ENCODE results near the gene CETP. TPM values are rescaled to one million over a fixed set of nuclear protein-coding genes. Genes with fewer than 3 reads are reported as not detected.

CETP gene
- total and polyA plus RNA-seq, 2 of the 13 experiments (the other 11 are each of a cell fraction or from before 2014, with no cell fraction given) = 0.31 to 9.8 TPM

GRCh38 chr16:56919099-56919800, 42.5 kb upstream of the CETP start (continued):
- TF ChIP-seq ZNF292 (CRISPR knock-in tag; IDR thresholded peaks at IDR 0.05; ENCODE audit: borderline replicate concordance, low read depth) = peak; percentile 95
- TF ChIP-seq ZSCAN5A (CRISPR knock-in tag; IDR thresholded peaks at IDR 0.05; ENCODE audit: borderline replicate concordance) = peak; percentile 55; the same call in 1 of the 2 replicates
- no peak for TF ChIP-seq TRAFD1 (CRISPR knock-in tag; IDR thresholded peaks at IDR 0.05; ENCODE audit: borderline replicate concordance)
- no peak for TF ChIP-seq ZNF784 (CRISPR knock-in tag; IDR thresholded peaks at IDR 0.05; ENCODE audit: borderline replicate concordance)
- peak; percentile 99 for TF ChIP-seq ZNF644 (CRISPR knock-in tag; IDR thresholded peaks at IDR 0.05; ENCODE audit: low read depth)
- no peak for TF ChIP-seq HDAC6 (IDR thresholded peaks at IDR 0.05; ENCODE audit: low read depth, low read length)
- TF ChIP-seq SMARCC2 (IDR thresholded peaks at IDR 0.05) = no peak
- no peak; the same call in 1 of the 2 replicates for TF ChIP-seq ZNF264 (CRISPR knock-in tag; IDR thresholded peaks at IDR 0.05)
- 0 out of 2 replicates have a peak, but pooled peaks have one; percentile 36 for TF ChIP-seq KDM2A (CRISPR knock-in tag; IDR thresholded peaks at IDR 0.05; ENCODE audit: borderline replicate concordance, low read depth)
- TF ChIP-seq ZNF430 (CRISPR knock-in tag; IDR thresholded peaks at IDR 0.05) = peak; percentile 70; the same call in 1 of the 2 replicates
- TF ChIP-seq MATR3 (CRISPR knock-in tag; IDR thresholded peaks at IDR 0.05) = no peak
- 0 out of 2 replicates have a peak, but pooled peaks have one; percentile 53 for TF ChIP-seq ZNF616 (CRISPR knock-in tag; IDR thresholded peaks at IDR 0.05; ENCODE audit: low read depth)
- no peak for TF ChIP-seq CREB3 (CRISPR knock-in tag; IDR thresholded peaks at IDR 0.05)
- peak; percentile 46 for TF ChIP-seq ASH2L (IDR thresholded peaks at IDR 0.05; ENCODE audit: insufficient read length, low read depth, low read length)
- TF ChIP-seq BCL3 (CRISPR knock-in tag; IDR thresholded peaks at IDR 0.05) = no peak
- peak; percentile 67 for TF ChIP-seq ZNF205 (CRISPR knock-in tag; IDR thresholded peaks at IDR 0.05)
- TF ChIP-seq NCOA1 (CRISPR knock-in tag; IDR thresholded peaks at IDR 0.05) = peak; percentile 68
- TF ChIP-seq KLF9 (CRISPR knock-in tag; IDR thresholded peaks at IDR 0.05; ENCODE audit: low read depth) = no peak
- no peak for TF ChIP-seq MAF1 (CRISPR knock-in tag; IDR thresholded peaks at IDR 0.05; ENCODE audit: borderline replicate concordance)
- TF ChIP-seq ZSCAN31 (CRISPR knock-in tag; IDR thresholded peaks at IDR 0.05; ENCODE audit: low read depth) = peak; percentile 63; the same call in 1 of the 2 replicates
